Testis (tissue), 3 donors: ENCODE measurements around the gene DHCR7. TPM values are rescaled to one million over a fixed set of nuclear protein-coding genes. Genes with fewer than 3 reads are reported as not detected.
A peak's percentile ranks its signal among the peaks of the same experiment; 100 is the strongest.

Experiments
- DNase-seq: peaks from one replicate; pipeline ENCODE4 v3.0.0-alpha.2; 2019
- H3K27ac ChIP-seq, 2 donors: fragments of 200-600 bp; sonication (generic); one replicate each; pipeline ENCODE4 v1.5.1; 2019
- H3K27me3 ChIP-seq: fragments of 200-600 bp; sonication (generic); one replicate; pipeline ENCODE4 v1.5.1; 2019
- H3K36me3 ChIP-seq: fragments of 200-600 bp; sonication (generic); one replicate; pipeline ENCODE4 v1.5.1; 2017; ENCODE audit warnings: low read depth; ENCODE audit errors: missing control alignments
- H3K4me1 ChIP-seq: fragments of 200-600 bp; sonication (generic); one replicate; pipeline ENCODE4 v1.5.1; 2019
- H3K4me3 ChIP-seq, 2 donors: fragments of 200-600 bp; sonication (generic); one replicate each; pipeline ENCODE4 v1.5.1; 2017 to 2019
- H3K9me3 ChIP-seq: fragments of 200-600 bp; sonication (generic); one replicate; pipeline ENCODE4 v1.5.1; 2017
- POLR2A ChIP-seq: fragments of 450-650 bp; IDR thresholded peaks from one replicate; pipeline ENCODE4 v1.6.1; 2017; ENCODE audit warnings: antibody characterized with exemption, mild to moderate bottlenecking, moderate library complexity
- WGBS, 2 donors: methylation state at CpG; one replicate each; pipeline ENCODE4 v1.1.5; 2018; 5-methylcytosine and 5-hydroxymethylcytosine counted together
- intact Hi-C: fragments of 100-400 bp; cut with DNase I; formaldehyde crosslinking; loops from one replicate; pipeline ENCODE4 v1.15.1; 2023; ENCODE audit warnings: low total_unique reads
- polyA plus RNA-seq: library from polyadenylated mRNA; stranded (reverse); fragments of 350-450 nt; fragmentation: Illumina TruSeq; extraction: RNeasy Lipid Tissue Mini Kit (QIAGEN cat#74804); gene quantifications from one replicate; pipeline ENCODE4 v1.2.3, GENCODE V29; 2014; ENCODE audit warnings: low read depth, low replicate concordance; ENCODE audit not compliant: insufficient read depth
- total RNA-seq, 2 donors: library from RNA; depleted of rRNA; stranded (reverse); fragments of >200 nt; gene quantifications; one replicate each; pipeline ENCODE4 v1.2.3, GENCODE V29; 2016
- TF ChIP-seq, protein P1 (sequence below), 3 experiments: fragments of 450-650 bp in 2 of 3; fragments of 200-600 bp in 1 of 3; sonication (generic) in 1 of 3; IDR thresholded peaks; one replicate each; pipeline ENCODE4 v1.5.1; 2016 to 2019; ENCODE audit warnings: antibody characterized with exemption in 3 of 3, mild to moderate bottlenecking in 2 of 3, moderate library complexity in 1 of 3

Gene DHCR7
- total and polyA plus RNA-seq, 3 donors from 2014 or later: 54.2 to 101 (median 65.3) TPM

DNA sequence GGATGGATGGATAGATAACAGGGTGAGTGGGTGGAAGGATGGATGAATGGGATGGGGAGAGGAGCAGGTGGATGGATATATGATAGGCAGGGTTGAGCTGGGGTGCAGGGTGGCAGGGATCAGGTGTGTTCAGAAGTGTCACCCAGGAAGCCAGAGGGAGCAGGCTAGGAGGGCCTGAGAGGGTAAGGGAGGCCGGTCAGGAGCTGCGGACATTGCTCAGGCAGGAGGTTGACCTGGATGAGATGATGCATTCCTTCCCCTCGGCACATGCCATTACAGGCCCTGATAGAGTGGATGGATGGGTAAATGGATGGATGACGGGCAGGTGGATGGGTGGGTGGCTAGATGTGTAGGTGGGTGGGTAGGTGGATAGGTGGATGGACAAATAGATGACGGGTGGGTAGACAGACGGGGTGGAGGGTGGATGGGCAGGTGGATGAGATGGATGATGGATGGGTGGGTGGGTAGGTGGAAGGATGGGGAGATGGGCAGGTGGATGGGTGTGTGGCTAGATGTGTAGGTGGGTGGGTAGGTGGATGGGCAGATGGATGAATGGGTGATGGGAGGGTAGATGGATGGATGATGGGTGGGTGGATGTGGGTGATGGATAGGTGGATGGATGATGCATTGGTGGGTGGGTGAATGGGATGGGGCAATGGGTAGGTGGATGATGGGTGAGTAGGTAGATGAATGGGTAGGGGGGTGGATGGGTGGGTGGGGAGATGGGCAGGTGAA, 8.0 kb downstream of the DHCR7 start:
- 88 to 96% methylated on average over 6 of the region's 6 CpGs for WGBS, 2 donors
- DNase-seq: no peak
- Histone ChIP-seq H3K4me1 (peaks cover 11% of the 10 kb centered on the region), H3K36me3 (no peaks in the 10 kb centered on the region), H3K4me3 (no peak overlapping the region), H3K27me3 (no peaks in the 10 kb centered on the region), H3K27ac (no peak overlapping the region), H3K9me3 (no peaks in the 10 kb centered on the region)
- intact Hi-C loops: no loop called here
- TF ChIP-seq, protein P1, sequence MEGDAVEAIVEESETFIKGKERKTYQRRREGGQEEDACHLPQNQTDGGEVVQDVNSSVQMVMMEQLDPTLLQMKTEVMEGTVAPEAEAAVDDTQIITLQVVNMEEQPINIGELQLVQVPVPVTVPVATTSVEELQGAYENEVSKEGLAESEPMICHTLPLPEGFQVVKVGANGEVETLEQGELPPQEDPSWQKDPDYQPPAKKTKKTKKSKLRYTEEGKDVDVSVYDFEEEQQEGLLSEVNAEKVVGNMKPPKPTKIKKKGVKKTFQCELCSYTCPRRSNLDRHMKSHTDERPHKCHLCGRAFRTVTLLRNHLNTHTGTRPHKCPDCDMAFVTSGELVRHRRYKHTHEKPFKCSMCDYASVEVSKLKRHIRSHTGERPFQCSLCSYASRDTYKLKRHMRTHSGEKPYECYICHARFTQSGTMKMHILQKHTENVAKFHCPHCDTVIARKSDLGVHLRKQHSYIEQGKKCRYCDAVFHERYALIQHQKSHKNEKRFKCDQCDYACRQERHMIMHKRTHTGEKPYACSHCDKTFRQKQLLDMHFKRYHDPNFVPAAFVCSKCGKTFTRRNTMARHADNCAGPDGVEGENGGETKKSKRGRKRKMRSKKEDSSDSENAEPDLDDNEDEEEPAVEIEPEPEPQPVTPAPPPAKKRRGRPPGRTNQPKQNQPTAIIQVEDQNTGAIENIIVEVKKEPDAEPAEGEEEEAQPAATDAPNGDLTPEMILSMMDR (IDR thresholded peaks at IDR 0.05): no peak
- TF ChIP-seq POLR2A: no peak

DNA sequence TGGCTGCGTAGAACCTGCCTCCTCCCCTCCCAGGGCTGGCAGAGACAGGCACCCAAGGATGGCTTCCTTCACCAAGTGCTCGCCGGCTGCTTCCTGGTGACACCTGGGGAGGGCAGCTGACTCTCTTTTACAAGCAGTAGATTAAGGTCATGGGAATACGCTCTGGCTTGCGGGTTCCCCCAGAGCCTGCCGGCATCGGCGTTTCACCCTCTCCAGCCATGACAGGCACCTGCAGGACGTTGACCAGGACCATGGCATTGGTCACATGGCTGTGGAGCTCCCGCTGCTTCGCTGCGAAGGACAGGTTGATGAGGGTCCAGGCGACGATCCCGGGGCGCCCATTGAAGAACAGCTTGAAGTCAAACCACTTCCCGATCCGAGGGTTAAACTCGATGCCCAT, 9.5 kb downstream of the DHCR7 start:
- Histone ChIP-seq H3K36me3 (no peaks in the 10 kb centered on the region), H3K4me3 (no peak overlapping the region), H3K9me3 (no peaks in the 10 kb centered on the region), H3K27ac (no peak overlapping the region), H3K27me3 (no peaks in the 10 kb centered on the region), H3K4me1 (peaks cover 24% of the 10 kb centered on the region)
- TF ChIP-seq, protein P1 (IDR thresholded peaks at IDR 0.05): no peak
- no peak for TF ChIP-seq POLR2A
- intact Hi-C loops: no loop called here
- WGBS, 2 donors: 93 to 97% methylated on average over 19 of the region's 19 CpGs
- no peak for DNase-seq

DNA sequence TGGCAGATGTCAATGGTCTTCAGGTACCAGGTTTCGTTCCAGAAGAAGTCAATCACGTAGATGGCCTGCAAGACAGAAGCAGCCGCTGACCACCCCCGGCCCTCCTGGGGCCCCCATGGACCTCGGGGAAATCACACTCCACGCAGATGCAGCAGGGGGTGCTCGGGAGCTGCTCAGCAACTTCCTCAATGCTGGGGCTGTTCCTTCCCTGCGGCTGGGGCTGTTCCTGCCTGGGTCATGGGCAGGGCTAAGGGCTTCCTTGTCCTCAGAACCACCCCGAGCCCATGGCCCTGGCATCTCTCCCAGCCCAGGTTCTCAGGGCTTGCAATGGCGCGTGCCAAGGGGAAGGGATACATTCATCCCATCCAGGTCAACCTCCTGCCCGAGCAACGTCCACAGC, 10.3 kb downstream of the DHCR7 start:
- no peaks in the 10 kb centered on the region for H3K9me3 ChIP-seq
- TF ChIP-seq, protein P1 (IDR thresholded peaks at IDR 0.05): no peak
- TF ChIP-seq POLR2A: no peak
- H3K27ac ChIP-seq: no peak overlapping the region
- peaks cover 31% of the 10 kb centered on the region for H3K4me1 ChIP-seq
- H3K27me3 ChIP-seq: no peaks in the 10 kb centered on the region
- DNase-seq: no peak
- H3K36me3 ChIP-seq: no peaks in the 10 kb centered on the region
- intact Hi-C loops: no loop called here
- WGBS, 2 donors: 74 to 79% methylated on average over 8 to 13 of the region's 13 CpGs
- H3K4me3 ChIP-seq: no peak overlapping the region

DNA sequence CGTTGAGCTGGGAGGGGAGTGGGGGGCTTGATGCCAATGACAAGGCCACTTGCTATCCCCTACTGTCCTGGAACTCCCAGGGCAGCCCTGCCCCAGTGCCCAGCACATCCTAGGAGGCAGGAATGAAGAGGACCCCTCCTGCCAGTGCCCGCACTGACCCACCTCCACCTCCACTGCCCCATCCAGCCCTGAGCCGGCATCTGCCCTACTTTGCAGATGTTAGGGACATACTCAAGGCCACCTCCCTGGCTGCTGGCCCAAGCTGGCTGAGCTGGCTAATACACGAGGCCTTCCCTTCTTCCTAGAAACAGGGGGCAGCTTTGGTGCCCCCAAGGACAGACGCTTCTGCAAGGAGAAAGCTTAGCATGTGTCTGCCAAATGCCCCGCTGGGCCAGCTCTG, 10.8 kb downstream of the DHCR7 start:
- intact Hi-C loops: no loop called here
- Histone ChIP-seq H3K36me3 (no peaks in the 10 kb centered on the region), H3K4me1 (peaks cover 36% of the 10 kb centered on the region), H3K4me3 (no peak overlapping the region), H3K27ac (no peak overlapping the region), H3K27me3 (no peaks in the 10 kb centered on the region), H3K9me3 (no peaks in the 10 kb centered on the region)
- DNase-seq: peak; percentile 67
- TF ChIP-seq, protein P1 (IDR thresholded peaks at IDR 0.05): no peak
- TF ChIP-seq POLR2A: no peak
- WGBS, 2 donors: 55 to 65% methylated on average over 5 to 6 of the region's 6 CpGs

DNA sequence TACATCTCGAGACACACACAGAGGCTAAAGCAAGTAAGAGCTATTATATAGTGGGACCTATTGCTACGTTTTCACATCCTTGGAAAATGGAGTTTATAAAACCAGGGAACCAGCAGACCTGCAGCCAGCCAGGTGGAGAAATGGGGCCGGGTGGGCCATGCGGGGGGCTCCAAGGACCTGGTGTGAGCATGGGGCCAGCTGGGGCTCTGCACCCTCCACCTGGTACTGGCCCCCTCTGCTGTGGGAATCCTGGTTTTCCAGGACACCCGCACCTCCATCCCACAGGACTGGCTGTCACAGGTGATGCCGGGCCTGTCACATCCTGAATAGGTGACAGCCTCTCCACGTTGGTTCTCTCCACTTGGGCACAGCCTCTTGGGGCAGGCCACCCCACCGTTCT, 11.3 kb downstream of the DHCR7 start:
- Histone ChIP-seq H3K36me3 (no peaks in the 10 kb centered on the region), H3K27me3 (no peaks in the 10 kb centered on the region), H3K4me1 (peaks cover 38% of the 10 kb centered on the region), H3K27ac (no peak overlapping the region), H3K4me3 (no peak overlapping the region), H3K9me3 (no peaks in the 10 kb centered on the region)
- TF ChIP-seq POLR2A: no peak
- TF ChIP-seq, protein P1 (IDR thresholded peaks at IDR 0.05): no peak
- intact Hi-C loops: no loop called here
- DNase-seq: no peak
- 94 to 97% methylated on average over 4 to 8 of the region's 8 CpGs for WGBS, 2 donors
